GM12892 (cell line): ENCODE measurements around the gene NBEA.

Experiments
- POLR2A ChIP-seq: IDR thresholded peaks from 2 replicates; pipeline ENCODE4 v1.6.1; 2011; ENCODE audit warnings: low read depth, low read length, control low read depth
- TAF1 ChIP-seq: IDR thresholded peaks from 2 replicates; pipeline ENCODE4 v1.6.1; 2011; ENCODE audit warnings: low read depth, mild to moderate bottlenecking, control low read depth, low read length, borderline replicate concordance

GRCh38 chr13:35191883-35192282 is 249.8 kb downstream of the NBEA start:
- no peak for TF ChIP-seq TAF1
- no peak for TF ChIP-seq POLR2A
